GM19099 (cell line): ENCODE results near the gene AP5S1.

Experiments used
- POLR2A ChIP-seq: IDR thresholded peaks from 3 replicates; pipeline ENCODE4 v1.6.1; 2011; ENCODE audit warnings: low read depth; ENCODE audit not compliant: insufficient read length; ENCODE audit errors: extremely low read depth

Gene AP5S1

GRCh38 chr20:3814928-3815495 is 5.3 kb upstream of the AP5S1 start:
- TF ChIP-seq POLR2A, result no peak

GRCh38 chr20:3815703-3816315 is 4.5 kb upstream of the AP5S1 start:
- no peak for TF ChIP-seq POLR2A

DNA sequence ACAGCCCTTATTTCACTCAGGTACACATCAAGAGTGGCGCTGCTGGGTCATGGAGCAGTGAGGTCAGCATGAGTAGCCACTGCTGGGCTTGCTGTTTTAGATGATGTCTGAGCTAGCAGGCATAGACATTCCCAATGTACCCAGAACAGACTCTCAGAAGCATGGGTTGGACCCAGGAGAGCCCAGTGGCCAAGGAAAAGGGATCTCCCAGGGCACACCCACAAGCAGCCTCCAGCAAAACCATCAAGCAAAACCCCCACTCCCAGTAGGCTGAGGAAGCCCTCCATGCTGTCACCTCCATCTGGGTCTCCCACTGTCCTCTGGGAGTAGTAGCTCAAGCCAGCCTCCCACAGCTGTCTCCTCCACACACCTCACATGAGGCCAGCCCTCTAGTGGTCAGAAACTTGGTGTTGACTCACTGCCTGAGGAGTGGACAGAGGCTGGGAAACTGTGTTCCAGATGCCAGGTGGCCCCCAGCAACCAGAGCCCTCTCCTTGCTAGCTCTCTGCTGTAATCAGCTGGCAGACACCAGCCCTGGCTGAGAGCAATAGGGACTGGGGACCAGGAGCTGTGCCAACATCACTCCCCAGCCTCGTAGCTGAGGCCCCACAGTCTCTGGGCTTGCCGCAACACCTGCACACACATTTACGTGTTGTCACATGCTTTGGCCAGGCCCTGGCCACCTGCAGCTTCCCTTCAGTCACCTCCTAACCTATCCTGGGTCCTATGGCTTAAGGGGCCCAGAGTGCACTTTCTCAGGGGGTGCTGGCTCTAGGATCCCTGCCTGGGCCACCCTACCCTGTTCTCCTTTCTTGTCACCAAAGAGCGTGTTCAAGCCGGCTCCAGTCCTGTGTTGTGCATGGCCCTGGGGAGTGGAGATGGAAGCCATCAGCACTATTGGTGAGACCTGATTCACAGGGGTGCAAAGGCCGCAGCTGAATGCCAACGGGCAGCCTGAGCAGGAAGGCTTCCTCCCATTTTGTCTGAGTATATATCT is 1.9 kb upstream of the AP5S1 start:
- no peak for TF ChIP-seq POLR2A

DNA sequence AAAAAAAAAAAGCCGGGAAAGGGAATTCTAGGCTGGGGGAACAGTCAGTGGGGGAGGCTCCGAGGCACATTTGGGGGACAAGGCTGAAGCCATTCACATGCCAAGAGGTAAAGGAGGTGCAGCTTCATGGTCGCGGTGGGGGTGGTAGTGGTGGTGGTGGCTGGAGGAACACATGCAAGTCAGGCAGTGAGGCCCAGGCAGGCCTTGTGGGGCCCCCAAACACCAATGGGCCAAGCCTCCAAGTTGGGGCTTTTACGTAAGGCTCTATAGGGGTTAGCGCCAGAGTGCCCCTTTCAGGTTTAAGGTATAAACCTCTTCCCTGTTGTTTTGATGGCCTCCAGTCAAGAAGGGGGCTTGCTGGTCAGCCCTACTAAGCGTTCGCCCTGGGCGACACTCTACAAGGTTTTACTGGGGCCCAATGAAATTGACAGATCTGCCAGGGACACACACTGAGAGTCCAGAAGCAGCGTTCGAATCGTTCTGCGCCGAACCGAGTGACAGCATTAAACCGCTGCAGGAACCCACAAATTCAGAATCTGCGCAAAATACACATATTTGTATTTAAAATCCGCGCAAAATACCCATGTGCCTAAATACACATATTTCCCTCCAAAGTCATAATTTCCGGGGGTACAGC is 818 bp upstream of the AP5S1 start:
- no peak for TF ChIP-seq POLR2A

DNA sequence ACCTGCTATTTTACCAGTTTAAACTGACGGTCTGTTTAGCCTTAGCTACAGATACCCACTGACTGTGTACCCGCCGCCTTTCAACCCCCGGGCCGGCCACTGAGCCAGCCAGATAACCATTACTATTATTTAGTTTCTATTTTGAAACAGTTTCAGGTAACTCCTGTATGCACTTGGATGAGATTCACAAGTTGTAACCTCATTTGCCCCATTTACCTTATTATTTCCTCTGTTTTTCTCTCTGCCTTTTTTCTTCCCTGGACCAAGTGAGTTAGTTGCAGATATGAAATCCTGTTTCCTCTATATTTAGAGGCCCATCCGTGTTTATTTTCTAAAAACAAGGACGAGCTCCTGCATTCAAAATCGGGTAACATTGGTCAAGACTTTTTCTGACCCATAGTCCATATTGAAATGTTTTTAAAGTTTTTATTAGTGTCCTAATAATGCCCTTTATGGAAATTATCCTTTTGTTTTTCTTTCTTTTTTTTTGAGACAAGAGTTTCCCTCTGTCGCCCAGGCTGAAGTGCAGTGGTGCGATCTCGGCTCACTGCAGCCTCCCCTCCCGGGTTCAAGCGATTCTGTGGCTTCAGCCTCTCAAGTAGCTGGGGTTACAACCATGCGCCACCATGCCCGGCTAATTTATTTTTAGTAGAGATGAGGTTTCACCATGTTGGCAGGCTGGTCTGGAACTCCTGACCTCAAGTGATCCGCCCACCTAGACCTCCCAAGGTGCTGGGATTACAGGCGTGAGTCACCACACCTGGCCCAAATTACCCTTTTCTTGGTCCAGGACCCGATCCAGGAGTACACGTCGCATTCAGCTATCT is 767 bp downstream of the AP5S1 start:
- TF ChIP-seq POLR2A, result no peak

- no peak for TF ChIP-seq POLR2A
These were observed 1.6 kb downstream of the AP5S1 start for GRCh38 chr20:3821996-3822395.

- no peak for TF ChIP-seq POLR2A
These were observed 3.5 kb downstream of the AP5S1 start for GRCh38 chr20:3823881-3824280.

DNA sequence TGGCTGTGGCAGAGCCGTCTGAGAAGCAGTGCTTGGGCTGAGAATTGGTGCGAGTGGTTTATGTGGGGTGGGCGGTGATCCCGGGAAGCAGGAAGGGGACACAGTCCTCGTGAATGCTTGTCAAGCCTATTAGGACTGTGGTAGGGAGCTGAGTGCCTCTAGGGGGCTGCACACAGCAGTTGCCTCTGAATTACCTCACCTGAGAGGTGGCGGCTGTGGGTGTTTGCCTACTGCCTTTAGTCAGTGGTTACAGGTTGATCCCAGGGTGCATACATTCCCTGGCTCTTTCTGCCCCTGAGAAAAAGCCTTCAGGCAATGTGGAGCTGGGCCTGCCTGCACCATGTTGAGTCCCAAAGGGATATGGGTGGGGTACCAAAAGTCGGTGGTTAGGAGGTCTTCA is 5.2 kb downstream of the AP5S1 start:
- no peak for TF ChIP-seq POLR2A

DNA sequence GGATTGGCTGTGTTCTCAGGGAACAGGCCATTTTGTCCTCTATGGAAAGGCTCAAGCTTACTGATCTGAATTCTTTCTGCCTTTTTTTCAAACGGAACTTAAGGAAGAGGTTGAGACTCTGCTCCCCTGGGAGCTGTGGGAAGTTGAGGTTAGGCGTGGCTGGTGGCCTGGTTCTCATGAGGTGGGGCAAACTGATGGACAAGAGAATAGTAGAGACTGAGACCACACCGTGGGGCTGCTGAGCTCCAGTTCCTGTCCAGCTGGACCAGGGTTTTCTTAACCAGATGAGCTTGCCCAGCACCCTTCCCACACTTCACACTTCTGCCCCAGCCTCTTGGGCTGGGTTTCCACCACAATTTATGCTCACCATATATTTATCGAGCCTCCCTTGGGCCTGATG is 6.1 kb downstream of the AP5S1 start:
- no peak for TF ChIP-seq POLR2A

GRCh38 chr20:3828798-3829197 is 8.5 kb downstream of the AP5S1 start:
- TF ChIP-seq POLR2A, result no peak

GRCh38 chr20:3836132-3836531 is 15.8 kb downstream of the AP5S1 start:
- TF ChIP-seq POLR2A, result no peak

DNA sequence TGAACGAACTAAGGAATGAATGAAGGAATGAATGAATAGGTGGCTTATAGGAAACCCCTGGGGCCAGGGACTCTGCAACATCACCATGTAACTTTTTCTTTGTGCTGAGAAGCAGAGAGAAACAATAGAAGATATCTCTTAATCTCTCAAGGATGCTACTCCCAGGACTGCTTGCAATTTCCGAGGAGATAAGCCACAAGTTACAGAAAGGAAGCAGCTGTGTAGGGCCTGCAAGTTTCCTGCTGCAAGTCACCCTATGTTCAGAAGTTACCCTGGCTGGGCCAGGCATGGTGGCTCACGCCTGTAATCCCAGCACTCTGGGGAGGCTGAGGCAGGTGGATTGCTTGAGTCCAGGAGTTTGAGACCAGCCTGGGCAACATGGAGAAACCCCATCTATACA is 19.0 kb downstream of the AP5S1 start:
- TF ChIP-seq POLR2A, result no peak

DNA sequence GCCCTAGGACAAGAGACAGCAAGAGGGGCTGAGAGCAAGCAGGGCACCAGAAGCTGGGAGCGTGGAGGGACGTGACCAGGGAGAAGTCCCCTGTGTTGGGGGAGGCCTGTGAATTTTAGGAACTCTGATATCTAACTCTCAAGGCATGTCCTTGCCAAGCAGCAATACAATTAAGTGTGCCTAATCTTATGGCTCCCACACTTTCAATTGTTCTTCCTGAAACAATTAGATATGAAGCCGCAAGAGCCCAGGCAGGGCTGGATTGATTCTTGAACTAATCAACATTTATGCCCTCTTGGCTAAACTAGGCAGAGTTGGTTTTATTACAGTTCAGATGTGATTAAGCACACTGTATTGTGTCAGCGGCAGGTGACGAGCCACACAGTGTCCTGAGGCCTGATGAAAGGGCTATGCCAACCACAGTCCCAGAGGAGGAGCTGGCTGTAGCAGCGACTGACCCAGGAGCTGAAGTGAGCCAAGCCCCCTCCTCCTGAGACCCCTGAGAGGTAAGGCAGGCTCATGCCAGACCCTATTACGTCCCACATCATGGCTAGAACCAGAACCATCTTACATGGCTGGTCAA is 22.1 kb downstream of the AP5S1 start:
- TF ChIP-seq POLR2A, result no peak

GRCh38 chr20:3843490-3843889 is 23.1 kb downstream of the AP5S1 start:
- no peak for TF ChIP-seq POLR2A
